ENCODE results near the gene EXOC6B. TPM values are rescaled to one million over a fixed set of nuclear protein-coding genes. Genes with fewer than 3 reads are reported as not detected.
"Not testable (repeated sequence)": the region's sequence is repeated elsewhere in the genome, so short reads cannot be mapped to it uniquely, and the experiment has no call there.

Gene EXOC6B
- total RNA-seq, 4 donors from 2014 or later = 54.9 to 93.7 (median 64.6) TPM

DNA sequence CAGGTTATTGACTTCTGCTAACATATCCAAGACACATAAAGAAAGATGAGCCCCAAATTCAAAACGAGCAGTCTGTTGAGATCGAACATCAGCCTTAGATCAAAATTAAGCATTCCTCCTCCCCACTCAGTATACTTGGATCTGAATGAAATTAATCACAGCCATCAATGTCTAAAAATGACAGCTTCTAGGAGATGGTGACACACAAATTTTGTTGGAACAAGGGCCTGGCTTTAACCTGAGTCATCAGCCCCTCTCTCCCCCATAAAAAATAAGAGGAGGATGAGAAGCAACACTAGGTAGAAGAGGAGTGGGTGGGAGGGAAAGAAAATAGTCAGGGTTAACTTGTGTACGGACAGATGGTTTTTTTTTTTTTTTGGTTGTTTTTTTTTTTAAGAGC, 223.1 kb downstream of the EXOC6B start:
- Histone ChIP-seq H3K36me3 (no peaks in the 10 kb centered on the region), H3K4me1 (no peaks in the 10 kb centered on the region), H3K27ac (no peak overlapping the region), H3K27me3 (no peaks in the 10 kb centered on the region), H3K4me3 (no peak overlapping the region), H3K9me3 (no peaks in the 10 kb centered on the region)
- no peak for DNase-seq
- TF ChIP-seq, protein P1, sequence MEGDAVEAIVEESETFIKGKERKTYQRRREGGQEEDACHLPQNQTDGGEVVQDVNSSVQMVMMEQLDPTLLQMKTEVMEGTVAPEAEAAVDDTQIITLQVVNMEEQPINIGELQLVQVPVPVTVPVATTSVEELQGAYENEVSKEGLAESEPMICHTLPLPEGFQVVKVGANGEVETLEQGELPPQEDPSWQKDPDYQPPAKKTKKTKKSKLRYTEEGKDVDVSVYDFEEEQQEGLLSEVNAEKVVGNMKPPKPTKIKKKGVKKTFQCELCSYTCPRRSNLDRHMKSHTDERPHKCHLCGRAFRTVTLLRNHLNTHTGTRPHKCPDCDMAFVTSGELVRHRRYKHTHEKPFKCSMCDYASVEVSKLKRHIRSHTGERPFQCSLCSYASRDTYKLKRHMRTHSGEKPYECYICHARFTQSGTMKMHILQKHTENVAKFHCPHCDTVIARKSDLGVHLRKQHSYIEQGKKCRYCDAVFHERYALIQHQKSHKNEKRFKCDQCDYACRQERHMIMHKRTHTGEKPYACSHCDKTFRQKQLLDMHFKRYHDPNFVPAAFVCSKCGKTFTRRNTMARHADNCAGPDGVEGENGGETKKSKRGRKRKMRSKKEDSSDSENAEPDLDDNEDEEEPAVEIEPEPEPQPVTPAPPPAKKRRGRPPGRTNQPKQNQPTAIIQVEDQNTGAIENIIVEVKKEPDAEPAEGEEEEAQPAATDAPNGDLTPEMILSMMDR (IDR thresholded peaks at IDR 0.05) = no peak
- no peak for TF ChIP-seq POLR2A (IDR thresholded peaks at IDR 0.05)

DNA sequence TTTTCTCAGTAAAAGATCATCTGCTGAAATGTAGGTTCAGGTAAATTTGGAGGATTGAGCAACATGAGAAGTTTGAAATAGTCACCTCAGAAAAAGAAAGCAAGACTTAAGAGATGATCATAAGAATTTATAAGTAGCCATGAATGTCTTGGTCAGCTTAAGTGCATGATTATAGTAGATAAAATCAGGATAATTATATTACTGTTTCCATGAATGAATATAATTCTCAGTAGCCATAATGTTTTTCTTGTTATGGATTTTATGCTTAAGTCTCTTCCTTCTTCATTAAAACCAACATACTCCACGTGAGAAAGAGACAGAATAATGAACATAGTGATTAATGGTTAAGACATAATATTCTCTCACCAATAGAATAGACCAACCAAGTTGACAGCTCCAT, 223.7 kb downstream of the EXOC6B start:
- TF ChIP-seq, protein P1 (IDR thresholded peaks at IDR 0.05) = no peak
- TF ChIP-seq POLR2A (IDR thresholded peaks at IDR 0.05) = no peak

DNA sequence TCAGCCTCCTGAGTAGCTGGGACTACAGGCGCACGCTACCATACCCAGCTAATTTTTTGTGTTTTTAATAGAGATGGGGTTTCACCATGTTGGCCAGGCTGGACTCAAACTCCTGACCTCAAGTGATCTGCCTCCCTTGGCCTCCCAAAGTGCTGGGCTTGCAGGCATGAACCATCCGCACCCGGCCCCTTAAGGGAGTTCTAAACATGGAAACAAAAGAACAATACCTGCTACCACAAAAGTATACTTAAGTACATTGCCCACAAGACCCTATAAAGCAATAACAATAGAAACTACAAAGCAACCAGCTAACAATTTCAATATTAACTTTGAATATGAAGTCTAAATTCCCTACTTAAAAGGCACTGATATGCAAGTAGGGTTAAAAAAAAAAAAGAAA, 242.0 kb downstream of the EXOC6B start:
- H3K4me1 ChIP-seq, H3K27ac ChIP-seq, DNase-seq, H3K36me3 ChIP-seq, H3K27me3 ChIP-seq, H3K9me3 ChIP-seq, H3K4me3 ChIP-seq: not testable (repeated sequence)

More for the DNA sequence above, 223.7 kb downstream of the EXOC6B start:
- no peaks in the 10 kb centered on the region for H3K4me1 ChIP-seq
- no peak for DNase-seq
- no peaks in the 10 kb centered on the region for H3K27me3 ChIP-seq
- no peaks in the 10 kb centered on the region for H3K9me3 ChIP-seq
- no peak overlapping the region for H3K27ac ChIP-seq
- no peak overlapping the region for H3K4me3 ChIP-seq
- no peaks in the 10 kb centered on the region for H3K36me3 ChIP-seq

DNA sequence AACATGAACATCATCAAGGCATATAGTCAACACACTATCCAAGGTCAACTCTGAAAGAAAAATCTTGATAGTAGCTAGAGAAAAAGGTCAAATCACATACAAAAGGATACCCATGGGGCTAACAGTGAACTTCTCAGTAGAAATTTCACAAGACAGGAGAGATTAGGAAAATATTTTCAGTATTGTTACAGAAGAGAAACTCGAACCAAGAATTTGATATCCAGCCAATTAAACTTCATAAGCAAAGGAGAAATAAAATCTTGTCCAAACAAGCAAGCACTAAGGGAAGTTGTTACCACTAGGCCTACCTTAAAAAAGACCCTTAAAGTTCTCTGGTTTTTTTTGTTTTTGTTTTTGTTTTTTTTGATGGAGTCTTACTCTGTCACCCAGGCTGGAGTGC, 242.5 kb downstream of the EXOC6B start:
- no peaks in the 10 kb centered on the region for H3K4me1 ChIP-seq
- H3K36me3 ChIP-seq = no peaks in the 10 kb centered on the region
- no peak overlapping the region for H3K27ac ChIP-seq
- no peaks in the 10 kb centered on the region for H3K27me3 ChIP-seq
- no peak for DNase-seq
- TF ChIP-seq, protein P1 (IDR thresholded peaks at IDR 0.05) = no peak
- TF ChIP-seq POLR2A (IDR thresholded peaks at IDR 0.05) = no peak
- H3K9me3 ChIP-seq = no peaks in the 10 kb centered on the region
- no peak overlapping the region for H3K4me3 ChIP-seq

DNA sequence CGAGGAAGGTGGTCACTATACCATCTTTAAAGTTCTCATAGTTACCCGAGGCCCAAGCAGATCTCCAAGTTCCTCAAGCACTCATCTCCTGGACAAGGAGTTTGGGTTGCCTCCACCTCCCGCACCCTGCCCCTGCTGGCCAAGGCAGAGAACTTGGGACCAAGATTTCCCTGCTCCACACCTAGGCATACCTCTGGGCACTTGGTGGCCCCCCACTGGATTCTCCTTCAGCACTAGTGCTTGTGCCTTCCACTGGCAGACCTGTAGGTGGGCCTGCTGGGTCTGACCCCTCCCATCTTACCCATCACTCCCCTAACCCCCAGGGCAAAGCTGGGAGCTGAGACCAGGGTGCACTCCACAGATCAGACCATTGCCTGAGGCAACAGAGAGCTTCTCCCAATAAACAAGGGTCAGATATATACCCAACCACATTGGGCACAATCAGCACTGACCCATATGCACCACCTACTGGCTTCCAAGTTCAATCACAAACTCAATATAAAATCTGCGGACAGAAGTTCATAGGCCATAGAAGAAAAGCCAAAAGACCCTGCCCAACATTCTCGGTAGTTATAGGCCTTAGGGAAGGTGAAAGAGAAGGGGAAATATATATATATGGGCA, 244.2 kb downstream of the EXOC6B start:
- Histone ChIP-seq H3K9me3 (no peaks in the 10 kb centered on the region), H3K4me1 (no peaks in the 10 kb centered on the region), H3K27ac (no peak overlapping the region), H3K27me3 (no peaks in the 10 kb centered on the region), H3K36me3 (no peaks in the 10 kb centered on the region), H3K4me3 (no peak overlapping the region)
- TF ChIP-seq POLR2A (IDR thresholded peaks at IDR 0.05) = no peak
- TF ChIP-seq, protein P1 (IDR thresholded peaks at IDR 0.05) = no peak
- no peak for DNase-seq

DNA sequence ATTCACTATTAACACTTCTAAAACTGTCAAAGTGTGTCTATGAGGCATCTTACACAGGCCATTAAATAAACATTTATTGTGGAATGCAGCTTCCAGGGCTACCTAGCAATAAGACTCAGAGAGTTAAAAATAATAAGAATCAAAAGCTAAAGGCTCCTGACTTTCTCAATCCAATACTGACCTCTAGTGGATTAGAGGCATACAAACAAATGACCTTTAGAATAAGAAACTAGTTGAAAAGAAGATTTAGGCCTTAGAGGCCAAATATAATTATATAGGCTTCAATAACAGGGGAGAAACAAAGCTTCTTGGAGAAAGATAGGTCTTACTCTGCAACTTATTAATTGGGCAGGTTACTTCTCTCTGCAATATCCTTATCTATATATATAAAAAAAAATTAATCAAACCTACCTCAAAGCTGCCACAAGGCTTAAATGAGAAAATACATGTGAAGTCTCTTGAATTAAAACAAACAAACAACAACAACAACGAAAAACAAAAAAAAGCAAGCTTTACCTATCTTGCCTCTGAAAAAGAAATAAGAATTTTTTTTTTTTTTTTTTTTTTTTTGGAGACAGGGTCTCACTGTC, 246.1 kb downstream of the EXOC6B start:
- Histone ChIP-seq H3K4me1 (no peaks in the 10 kb centered on the region), H3K27ac (no peak overlapping the region), H3K36me3 (no peaks in the 10 kb centered on the region), H3K27me3 (no peaks in the 10 kb centered on the region), H3K4me3 (no peak overlapping the region), H3K9me3 (no peaks in the 10 kb centered on the region)
- no peak for DNase-seq
- no peak for TF ChIP-seq POLR2A (IDR thresholded peaks at IDR 0.05)
- TF ChIP-seq, protein P1 (IDR thresholded peaks at IDR 0.05) = peak in 5 of 6 experiments; percentile 30 to 74 (median 65)
